OCI-LY3 (cell line): ENCODE results near the gene MFAP2.
"Not testable (repeated sequence)": the region's sequence is repeated elsewhere in the genome, so short reads cannot be mapped to it uniquely, and the experiment has no call there.

Experiments
- H2AFZ ChIP-seq: fragments of 200-600, 300-600 bp; shearing (Covaris generic); 2 replicates; pipeline ENCODE4 v1.6.0; 2014; ENCODE audit warnings: antibody characterized with exemption, low read depth, low read length
- H3K27ac ChIP-seq: fragments of 200-600, 300-600 bp; sonication (generic); 2 replicates; pipeline ENCODE4 v1.5.1; 2014; ENCODE audit warnings: mild to moderate bottlenecking, low read length, moderate library complexity, mixed read lengths
- H3K27me3 ChIP-seq: fragments of 200-600, 300-600 bp; sonication (generic); 2 replicates; pipeline ENCODE4 v1.6.1; 2014; ENCODE audit warnings: low read depth, low read length, mixed read lengths
- H3K36me3 ChIP-seq: fragments of 200-600, 300-600 bp; sonication (generic); replicated peaks from 2 replicates; pipeline ENCODE3; 2014; ENCODE audit warnings: low read depth, low read length, mixed read lengths
- H3K4me1 ChIP-seq: fragments of 300-600, 200-600 bp; sonication (generic); 2 replicates; pipeline ENCODE4 v1.6.1; 2014; ENCODE audit warnings: low read length, mixed read lengths
- H3K4me2 ChIP-seq: fragments of 200-600, 300-600 bp; sonication (generic); 2 replicates; pipeline ENCODE4 v1.6.1; 2014; ENCODE audit warnings: low read length, mixed read lengths
- H3K4me3 ChIP-seq: fragments of 300-600, 200-600 bp; sonication (generic); 2 replicates; pipeline ENCODE4 v1.5.1; 2014; ENCODE audit warnings: antibody characterized with exemption, mild to moderate bottlenecking, low read length, moderate library complexity
- H3K79me2 ChIP-seq: fragments of 300-600, 200-600 bp; shearing (Covaris generic); 2 replicates; pipeline ENCODE4 v1.6.1; 2014; ENCODE audit warnings: mild to moderate bottlenecking, low read length, mixed read lengths
- H3K9ac ChIP-seq: fragments of 300-600, 200-600 bp; shearing (Covaris generic); 2 replicates; pipeline ENCODE4 v1.6.0; 2014; ENCODE audit warnings: mild to moderate bottlenecking, low read length, moderate library complexity
- H3K9me3 ChIP-seq: fragments of 200-600, 300-600 bp; shearing (Covaris generic); 2 replicates; pipeline ENCODE4 v1.6.1; 2014; ENCODE audit warnings: low read length, mixed read lengths; ENCODE audit not compliant: insufficient read depth
- H4K20me1 ChIP-seq: fragments of 200-600, 300-600 bp; sonication (generic); 2 replicates; pipeline ENCODE4 v1.6.1; 2016; ENCODE audit warnings: low read length, mixed read lengths; ENCODE audit not compliant: insufficient read depth
- EZH2phosphoT487 ChIP-seq: fragments of 200-600 bp; shearing (Covaris generic); IDR thresholded peaks from 2 replicates; pipeline ENCODE4 v1.6.1; 2018; ENCODE audit warnings: antibody characterized with exemption, mixed run types, low read depth
- TF ChIP-seq, protein P1 (sequence below): fragments of 200-600, 300-600 bp; sonication (generic); IDR thresholded peaks from 2 replicates; pipeline ENCODE4 v1.5.1; 2014; ENCODE audit warnings: antibody characterized with exemption, low read length, low read depth

The MFAP2 gene

DNA sequence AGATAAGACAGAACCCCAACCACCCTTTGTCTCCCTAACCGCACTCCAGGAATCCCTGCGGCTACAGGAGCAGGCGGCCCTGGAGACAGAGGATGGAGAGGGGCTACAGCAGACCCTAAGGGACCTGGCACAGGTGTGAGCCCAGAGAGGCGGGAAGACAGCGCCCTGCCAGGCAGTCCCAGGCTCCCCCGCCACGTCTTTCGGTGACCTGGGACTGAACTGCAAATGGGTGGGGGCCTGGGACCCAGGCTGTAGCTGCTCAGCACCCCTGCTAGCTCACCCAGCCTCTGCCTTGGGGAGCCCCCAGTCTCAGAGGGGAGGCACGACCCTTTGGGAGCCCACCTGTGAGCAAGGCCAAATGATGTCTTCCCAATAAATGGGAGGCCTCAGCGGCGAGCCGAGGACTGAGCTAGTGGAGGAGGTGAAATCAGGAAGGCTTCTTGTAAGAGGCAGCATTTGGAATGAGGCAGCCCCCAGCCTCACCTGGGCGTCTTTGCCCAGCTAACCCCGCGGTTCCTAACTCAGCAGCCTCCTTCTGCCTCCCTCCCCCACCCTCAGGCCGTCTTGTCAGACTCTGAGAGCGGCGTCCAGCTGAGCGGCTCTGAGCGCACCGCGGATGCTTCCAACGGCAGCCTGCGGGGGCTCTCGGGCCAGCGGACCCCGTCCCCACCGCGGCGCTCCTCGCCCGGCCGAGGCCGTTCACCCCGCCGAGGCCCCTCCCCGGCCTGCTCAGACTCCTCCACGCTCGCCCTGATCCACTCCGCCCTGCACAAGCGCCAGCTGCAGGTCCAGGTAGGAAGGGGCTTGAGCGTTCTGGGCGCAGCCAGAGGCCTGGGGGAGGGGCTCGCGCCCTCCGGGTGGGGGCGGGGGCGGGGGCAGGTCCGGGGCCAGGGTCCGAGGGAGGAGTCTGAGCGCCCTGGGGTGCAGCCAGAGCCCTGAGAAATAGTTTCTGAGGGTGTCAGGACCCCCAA is 41.8 kb downstream of the MFAP2 start:
- H3K36me3 ChIP-seq, result no peaks in the 10 kb centered on the region
- no peak overlapping the region for H2AFZ ChIP-seq
- H4K20me1 ChIP-seq, result no peaks in the 10 kb centered on the region
- H3K4me2 ChIP-seq, result no peak overlapping the region
- H3K9me3 ChIP-seq, result no peaks in the 10 kb centered on the region
- no peak overlapping the region for H3K27ac ChIP-seq
- TF ChIP-seq, protein P1, sequence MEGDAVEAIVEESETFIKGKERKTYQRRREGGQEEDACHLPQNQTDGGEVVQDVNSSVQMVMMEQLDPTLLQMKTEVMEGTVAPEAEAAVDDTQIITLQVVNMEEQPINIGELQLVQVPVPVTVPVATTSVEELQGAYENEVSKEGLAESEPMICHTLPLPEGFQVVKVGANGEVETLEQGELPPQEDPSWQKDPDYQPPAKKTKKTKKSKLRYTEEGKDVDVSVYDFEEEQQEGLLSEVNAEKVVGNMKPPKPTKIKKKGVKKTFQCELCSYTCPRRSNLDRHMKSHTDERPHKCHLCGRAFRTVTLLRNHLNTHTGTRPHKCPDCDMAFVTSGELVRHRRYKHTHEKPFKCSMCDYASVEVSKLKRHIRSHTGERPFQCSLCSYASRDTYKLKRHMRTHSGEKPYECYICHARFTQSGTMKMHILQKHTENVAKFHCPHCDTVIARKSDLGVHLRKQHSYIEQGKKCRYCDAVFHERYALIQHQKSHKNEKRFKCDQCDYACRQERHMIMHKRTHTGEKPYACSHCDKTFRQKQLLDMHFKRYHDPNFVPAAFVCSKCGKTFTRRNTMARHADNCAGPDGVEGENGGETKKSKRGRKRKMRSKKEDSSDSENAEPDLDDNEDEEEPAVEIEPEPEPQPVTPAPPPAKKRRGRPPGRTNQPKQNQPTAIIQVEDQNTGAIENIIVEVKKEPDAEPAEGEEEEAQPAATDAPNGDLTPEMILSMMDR, result no peak
- TF ChIP-seq EZH2phosphoT487, result no peak
- no peak overlapping the region for H3K9ac ChIP-seq
- no peaks in the 10 kb centered on the region for H3K27me3 ChIP-seq
- H3K4me1 ChIP-seq, result no peaks in the 10 kb centered on the region
- H3K4me3 ChIP-seq, result no peak overlapping the region
- H3K79me2 ChIP-seq, result no peaks in the 10 kb centered on the region

DNA sequence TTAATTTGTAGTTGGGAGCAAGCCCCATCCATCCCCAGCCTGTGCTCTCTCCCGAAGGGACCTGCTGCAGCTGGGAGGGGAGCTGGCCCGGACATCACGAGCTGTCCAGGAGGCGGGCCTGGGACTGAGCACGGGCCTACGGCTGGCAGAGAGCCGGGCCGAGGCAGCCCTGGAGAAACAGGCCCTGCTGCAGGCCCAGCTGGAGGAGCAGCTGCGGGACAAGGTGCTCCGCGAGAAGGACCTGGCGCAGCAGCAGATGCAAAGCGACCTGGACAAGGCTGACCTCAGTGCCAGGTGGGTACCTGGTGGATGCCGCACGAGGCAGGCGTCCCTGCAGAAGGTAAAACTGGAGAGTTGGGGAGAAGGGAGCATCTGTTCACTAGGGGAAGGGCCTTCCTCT is 43.8 kb downstream of the MFAP2 start:
- not testable (repeated sequence) for H3K9ac ChIP-seq

DNA sequence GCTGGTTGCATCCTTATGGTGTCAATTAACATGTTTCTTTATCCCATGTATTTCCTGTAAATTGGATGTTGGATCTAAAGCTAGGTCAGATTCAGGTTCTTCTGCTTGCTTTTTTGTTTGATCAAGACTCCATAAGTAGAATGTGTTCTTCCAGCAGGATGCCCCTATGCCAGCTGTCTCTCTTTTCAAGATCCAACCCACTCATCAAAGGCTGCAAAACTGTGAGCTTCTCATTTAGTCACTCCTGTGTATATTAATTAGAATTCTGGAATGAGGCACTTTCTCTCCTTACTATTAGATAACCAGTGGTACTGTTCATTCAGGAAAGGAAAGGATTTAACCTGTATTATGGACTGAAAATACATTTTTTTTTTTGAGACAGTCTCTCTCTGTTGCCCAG is 46.5 kb downstream of the MFAP2 start:
- not testable (repeated sequence) for H2AFZ ChIP-seq, H3K4me2 ChIP-seq, H3K9me3 ChIP-seq, H3K79me2 ChIP-seq, H3K4me3 ChIP-seq, H3K27me3 ChIP-seq, H3K4me1 ChIP-seq, H3K36me3 ChIP-seq, H3K27ac ChIP-seq, H3K9ac ChIP-seq, H4K20me1 ChIP-seq

More for the DNA sequence above, 43.8 kb downstream of the MFAP2 start:
- H3K79me2 ChIP-seq, H2AFZ ChIP-seq, H3K4me3 ChIP-seq, H3K27me3 ChIP-seq, H4K20me1 ChIP-seq, H3K9me3 ChIP-seq, H3K4me2 ChIP-seq, H3K27ac ChIP-seq, H3K4me1 ChIP-seq, H3K36me3 ChIP-seq: not testable (repeated sequence)

DNA sequence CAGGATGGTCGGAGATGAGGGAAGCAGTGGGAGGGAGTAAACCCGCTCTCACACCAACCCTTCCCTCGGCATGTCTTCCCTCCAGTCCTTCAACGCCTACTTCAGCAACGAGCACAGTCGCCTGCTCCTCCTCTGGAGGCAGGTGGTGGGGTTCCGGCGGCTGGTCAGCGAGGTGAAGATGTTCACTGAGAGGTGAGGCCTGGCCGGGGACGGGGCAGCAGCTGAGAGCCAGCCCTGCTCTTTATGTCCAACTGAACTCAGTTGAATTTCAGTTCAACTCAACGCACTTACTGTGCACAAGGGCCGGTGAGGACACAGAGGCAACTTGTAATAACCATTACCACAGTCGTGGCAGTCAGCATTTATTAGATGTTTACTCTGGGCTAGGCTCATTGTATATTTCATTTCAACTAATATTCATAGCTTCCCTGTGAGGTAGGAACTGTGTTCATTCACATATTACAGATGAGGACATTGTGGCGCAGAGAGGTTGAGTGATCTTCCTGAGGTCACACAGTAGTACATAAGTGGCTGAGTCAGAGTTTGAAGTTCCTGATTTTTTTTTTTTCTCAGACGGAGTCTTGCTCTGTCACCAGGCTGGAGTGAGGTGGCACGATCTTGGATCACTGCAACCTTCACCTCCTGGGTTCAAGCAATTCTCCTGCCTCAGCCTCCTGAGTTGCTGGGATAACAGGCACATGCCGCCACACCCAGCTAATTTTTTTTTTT is 49.0 kb downstream of the MFAP2 start:
- not testable (repeated sequence) for H3K27me3 ChIP-seq, H3K4me2 ChIP-seq, H3K9ac ChIP-seq, H3K4me3 ChIP-seq, H3K9me3 ChIP-seq, H3K4me1 ChIP-seq, H3K27ac ChIP-seq, H4K20me1 ChIP-seq, H2AFZ ChIP-seq, H3K36me3 ChIP-seq, H3K79me2 ChIP-seq

DNA sequence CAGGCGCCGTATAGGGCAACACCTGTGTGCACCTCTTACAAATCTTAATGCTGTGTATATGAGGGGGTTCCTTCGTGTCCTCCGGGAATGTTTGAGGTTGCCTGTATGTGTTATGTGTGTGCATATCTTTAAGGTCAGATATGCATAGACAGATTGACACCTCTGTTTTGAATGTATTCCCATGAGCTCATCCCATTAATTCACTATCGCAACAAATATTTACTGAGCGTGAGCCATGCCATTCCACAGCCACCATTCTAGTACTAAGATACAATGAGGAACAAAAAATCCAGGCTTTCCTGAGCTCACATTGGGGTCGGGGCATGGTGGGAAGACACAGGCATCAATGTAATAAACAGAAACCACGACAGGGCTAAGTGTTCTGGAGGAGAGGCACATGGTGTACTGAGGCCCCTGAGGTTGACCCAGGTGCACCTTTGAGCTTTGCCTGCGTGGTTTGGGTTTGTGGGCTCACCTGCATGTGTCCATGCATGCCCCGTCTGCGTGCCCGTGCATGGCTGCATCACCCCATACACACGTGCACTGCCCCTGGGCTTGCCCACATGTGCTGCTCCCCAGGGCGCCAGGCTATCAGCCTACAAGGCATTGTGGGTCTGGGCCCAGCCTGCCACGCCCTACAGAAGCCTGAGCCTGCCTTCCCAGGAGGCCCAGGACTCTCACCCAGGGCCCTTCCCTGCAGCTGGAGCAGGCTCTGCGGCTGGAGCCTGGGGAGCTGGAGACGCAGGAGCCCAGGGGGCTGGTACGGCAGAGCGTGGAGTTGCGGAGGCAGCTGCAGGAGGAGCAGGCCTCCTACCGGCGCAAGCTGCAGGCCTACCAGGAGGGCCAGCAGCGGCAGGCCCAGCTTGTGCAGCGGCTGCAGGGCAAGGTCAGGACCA is 51.0 kb downstream of the MFAP2 start:
- H3K36me3 ChIP-seq, H3K9ac ChIP-seq, H3K27ac ChIP-seq, H2AFZ ChIP-seq, H3K4me2 ChIP-seq, H3K4me3 ChIP-seq, H4K20me1 ChIP-seq, H3K9me3 ChIP-seq, H3K79me2 ChIP-seq, H3K4me1 ChIP-seq, H3K27me3 ChIP-seq: not testable (repeated sequence)
